Measurements from ENCODE around the gene ING5. TPM values are rescaled to one million over a fixed set of nuclear protein-coding genes. Genes with fewer than 3 reads are reported as not detected.

ING5 gene
- total RNA-seq, 6 experiments from 2014 or later: 18.7 to 20.0 (median 19.5) TPM

DNA sequence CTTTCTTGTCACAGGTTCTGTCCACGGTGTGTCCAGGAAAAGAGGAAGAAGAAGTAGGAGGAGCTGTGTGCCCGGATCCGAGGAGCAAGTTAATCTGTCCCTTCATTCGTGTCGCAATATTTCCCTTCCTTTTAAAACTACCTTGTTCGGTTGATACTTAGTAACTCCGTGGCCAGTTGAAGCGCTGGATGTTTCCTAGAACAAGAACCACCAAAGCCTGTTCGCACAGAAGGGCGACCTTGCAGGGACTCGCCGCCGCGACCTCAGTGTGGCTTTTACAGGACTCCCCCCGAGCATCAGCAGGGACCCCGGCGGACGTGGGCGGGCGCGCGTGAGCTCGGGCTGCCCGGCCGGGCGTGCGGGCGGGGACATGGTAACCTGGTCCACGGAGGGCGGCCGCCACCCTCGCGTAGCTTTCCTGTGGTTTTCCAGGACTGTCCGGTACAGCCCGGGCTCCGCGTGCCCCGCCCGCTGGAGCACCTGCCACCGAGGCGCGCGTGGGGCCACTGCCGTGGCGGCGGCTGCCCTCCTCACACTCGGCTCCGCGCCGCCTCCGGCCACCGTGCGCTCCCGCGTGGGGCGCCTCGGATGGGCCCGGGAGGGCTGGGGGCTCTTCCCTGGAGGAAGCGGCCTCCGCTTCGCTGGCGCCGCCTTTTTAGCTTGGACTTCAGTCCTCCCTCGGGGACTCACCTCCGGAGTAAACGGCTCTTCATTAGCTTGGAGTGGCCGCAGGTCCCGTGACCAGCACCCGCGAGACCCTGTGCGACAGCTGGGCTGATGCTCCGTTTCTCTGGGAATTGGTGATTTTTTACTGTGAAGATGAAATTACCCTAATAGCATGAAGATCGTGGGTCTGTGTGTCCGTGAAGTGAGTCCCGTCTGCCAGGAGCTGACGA is 23.4 kb downstream of the ING5 start:
- Mint-ChIP-seq H3K27ac (no peak overlapping the region), H3K9me3 (no peaks in the 10 kb centered on the region; the same call in 1 of the 2 replicates), H3K4me1 (ENCODE audit: low read depth) (no peaks in the 10 kb centered on the region), H3K36me3 (ENCODE audit: low read depth) (peaks cover 33% of the 10 kb centered on the region), H3K4me3 (no peak overlapping the region), H3K27me3 (ENCODE audit: insufficient read depth) (peaks cover 3% of the 10 kb centered on the region)
- TF ChIP-seq, protein P1, sequence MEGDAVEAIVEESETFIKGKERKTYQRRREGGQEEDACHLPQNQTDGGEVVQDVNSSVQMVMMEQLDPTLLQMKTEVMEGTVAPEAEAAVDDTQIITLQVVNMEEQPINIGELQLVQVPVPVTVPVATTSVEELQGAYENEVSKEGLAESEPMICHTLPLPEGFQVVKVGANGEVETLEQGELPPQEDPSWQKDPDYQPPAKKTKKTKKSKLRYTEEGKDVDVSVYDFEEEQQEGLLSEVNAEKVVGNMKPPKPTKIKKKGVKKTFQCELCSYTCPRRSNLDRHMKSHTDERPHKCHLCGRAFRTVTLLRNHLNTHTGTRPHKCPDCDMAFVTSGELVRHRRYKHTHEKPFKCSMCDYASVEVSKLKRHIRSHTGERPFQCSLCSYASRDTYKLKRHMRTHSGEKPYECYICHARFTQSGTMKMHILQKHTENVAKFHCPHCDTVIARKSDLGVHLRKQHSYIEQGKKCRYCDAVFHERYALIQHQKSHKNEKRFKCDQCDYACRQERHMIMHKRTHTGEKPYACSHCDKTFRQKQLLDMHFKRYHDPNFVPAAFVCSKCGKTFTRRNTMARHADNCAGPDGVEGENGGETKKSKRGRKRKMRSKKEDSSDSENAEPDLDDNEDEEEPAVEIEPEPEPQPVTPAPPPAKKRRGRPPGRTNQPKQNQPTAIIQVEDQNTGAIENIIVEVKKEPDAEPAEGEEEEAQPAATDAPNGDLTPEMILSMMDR (IDR thresholded peaks at IDR 0.05): no peak
- DNase-seq: no peak

DNA sequence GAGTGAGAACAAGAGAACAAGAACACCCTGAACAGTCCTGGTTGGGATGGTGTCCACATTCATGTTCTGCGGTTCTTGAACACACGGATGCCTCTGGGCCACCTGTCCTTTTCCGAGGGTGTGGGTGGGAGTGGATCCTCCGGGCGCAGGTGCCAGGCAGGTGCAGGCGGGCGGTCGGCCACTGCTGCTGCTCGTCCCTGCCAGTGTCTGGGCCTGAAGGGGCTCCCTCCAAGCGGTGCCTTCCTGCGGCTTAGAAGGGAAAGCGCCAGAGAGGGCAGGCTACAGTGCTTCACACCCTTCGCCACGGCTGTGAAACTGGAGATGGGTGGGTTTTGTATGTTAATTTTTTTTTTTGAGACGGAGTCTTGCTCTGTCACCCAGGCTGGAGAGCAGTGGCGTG is 24.6 kb downstream of the ING5 start:
- H3K9me3 Mint-ChIP-seq: no peaks in the 10 kb centered on the region; the same call in 1 of the 2 replicates
- H3K36me3 Mint-ChIP-seq (ENCODE audit: low read depth): peaks cover 29% of the 10 kb centered on the region
- H3K27ac Mint-ChIP-seq: no peak overlapping the region

DNA sequence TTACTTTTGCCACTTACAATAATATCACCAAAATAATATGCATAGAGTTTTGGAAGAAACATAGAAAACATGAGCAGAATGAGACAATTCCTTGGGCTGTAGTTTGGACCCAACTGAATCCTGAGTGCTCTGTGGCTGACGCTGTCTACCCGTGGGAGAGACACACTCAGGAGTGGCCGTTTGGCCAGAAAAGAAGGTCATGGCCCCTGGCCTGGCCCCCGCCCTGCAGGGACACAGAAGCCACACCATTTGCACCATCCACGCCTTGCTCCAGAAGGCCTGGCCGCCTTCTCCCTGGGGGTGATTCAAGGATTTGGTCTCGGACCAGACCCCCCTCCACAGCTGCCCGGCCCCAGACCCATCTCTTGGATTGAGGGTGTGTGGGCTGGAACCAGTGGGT is 26.2 kb downstream of the ING5 start:
- no peaks in the 10 kb centered on the region for H3K4me1 Mint-ChIP-seq (ENCODE audit: low read depth)

More for the DNA sequence above, 24.6 kb downstream of the ING5 start:
- Mint-ChIP-seq H3K4me3 (no peak overlapping the region), H3K4me1 (ENCODE audit: low read depth) (no peaks in the 10 kb centered on the region), H3K27me3 (ENCODE audit: insufficient read depth) (peaks cover 2% of the 10 kb centered on the region)
- DNase-seq: no peak
- TF ChIP-seq, protein P1 (IDR thresholded peaks at IDR 0.05): no peak

DNA sequence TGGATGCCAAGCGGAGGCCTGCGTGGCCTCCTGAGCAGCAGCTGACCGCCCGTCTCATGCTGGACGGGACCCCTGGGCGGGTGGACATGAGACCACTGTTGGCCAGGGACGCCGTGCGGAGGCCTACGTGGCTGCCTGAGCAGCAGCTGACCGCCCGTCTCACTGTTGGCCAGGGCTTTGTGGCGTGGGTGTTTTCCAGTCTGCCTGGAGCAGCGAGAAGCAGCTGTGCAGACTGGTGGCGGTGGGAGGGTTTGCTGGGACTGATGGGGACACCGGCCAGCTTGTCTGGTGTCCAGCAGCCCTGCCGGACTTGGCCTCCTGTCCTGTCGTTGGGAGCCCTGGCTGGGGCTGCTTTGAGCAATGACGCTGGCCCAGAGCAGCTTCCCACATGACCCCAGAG is 26.8 kb downstream of the ING5 start:
- Mint-ChIP-seq H3K27ac (no peak overlapping the region), H3K36me3 (ENCODE audit: low read depth) (peaks cover 9% of the 10 kb centered on the region), H3K27me3 (ENCODE audit: insufficient read depth) (no peaks in the 10 kb centered on the region; the same call in 1 of the 2 replicates), H3K9me3 (no peaks in the 10 kb centered on the region), H3K4me3 (no peak overlapping the region), H3K4me1 (ENCODE audit: low read depth) (no peaks in the 10 kb centered on the region)
- TF ChIP-seq, protein P1 (IDR thresholded peaks at IDR 0.05): no peak
- no peak for DNase-seq

More for the DNA sequence above, 26.2 kb downstream of the ING5 start:
- H3K4me3 Mint-ChIP-seq: no peak overlapping the region
- no peak for DNase-seq
- TF ChIP-seq, protein P1 (IDR thresholded peaks at IDR 0.05): no peak
- H3K9me3 Mint-ChIP-seq: no peaks in the 10 kb centered on the region; the same call in 1 of the 2 replicates
- H3K36me3 Mint-ChIP-seq (ENCODE audit: low read depth): peaks cover 15% of the 10 kb centered on the region
- no peak overlapping the region for H3K27ac Mint-ChIP-seq
- no peaks in the 10 kb centered on the region; the same call in 1 of the 2 replicates for H3K27me3 Mint-ChIP-seq (ENCODE audit: insufficient read depth)

DNA sequence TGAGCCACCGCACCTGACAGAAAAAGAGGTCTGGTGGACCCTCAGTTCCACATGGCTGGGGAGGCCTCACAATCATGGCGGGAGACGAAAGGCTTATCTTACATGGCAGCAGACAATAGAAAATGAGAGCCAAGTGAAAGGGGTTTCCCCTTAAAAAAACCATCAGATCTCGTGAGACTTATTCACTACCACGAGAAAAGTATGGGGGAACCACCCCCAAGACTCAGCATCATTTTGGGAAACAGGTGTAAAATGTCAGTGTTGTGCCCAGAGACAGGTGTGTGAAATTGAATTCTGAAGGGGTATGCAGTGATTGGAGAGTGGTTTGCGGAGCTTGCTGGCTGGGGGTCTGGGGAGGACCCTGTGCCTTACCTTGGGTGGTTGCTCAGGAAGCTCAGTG is 28.0 kb downstream of the ING5 start:
- Mint-ChIP-seq H3K27me3 (ENCODE audit: insufficient read depth) (no peaks in the 10 kb centered on the region; the same call in 1 of the 2 replicates), H3K9me3 (no peaks in the 10 kb centered on the region), H3K36me3 (ENCODE audit: low read depth) (no peaks in the 10 kb centered on the region), H3K4me3 (no peak overlapping the region), H3K27ac (no peak overlapping the region), H3K4me1 (ENCODE audit: low read depth) (no peaks in the 10 kb centered on the region)
- DNase-seq: no peak
- TF ChIP-seq, protein P1 (IDR thresholded peaks at IDR 0.05): no peak
